HCT116 (cell line): ENCODE measurements around the gene SEMA3F.

Source experiments
- FOSL1 ChIP-seq: IDR thresholded peaks from 2 replicates; pipeline ENCODE4 v1.6.1; 2012; ENCODE audit warnings: low read depth
- SP1 ChIP-seq: IDR thresholded peaks from 2 replicates; pipeline ENCODE4 v1.6.1; 2012; ENCODE audit warnings: low read depth

DNA sequence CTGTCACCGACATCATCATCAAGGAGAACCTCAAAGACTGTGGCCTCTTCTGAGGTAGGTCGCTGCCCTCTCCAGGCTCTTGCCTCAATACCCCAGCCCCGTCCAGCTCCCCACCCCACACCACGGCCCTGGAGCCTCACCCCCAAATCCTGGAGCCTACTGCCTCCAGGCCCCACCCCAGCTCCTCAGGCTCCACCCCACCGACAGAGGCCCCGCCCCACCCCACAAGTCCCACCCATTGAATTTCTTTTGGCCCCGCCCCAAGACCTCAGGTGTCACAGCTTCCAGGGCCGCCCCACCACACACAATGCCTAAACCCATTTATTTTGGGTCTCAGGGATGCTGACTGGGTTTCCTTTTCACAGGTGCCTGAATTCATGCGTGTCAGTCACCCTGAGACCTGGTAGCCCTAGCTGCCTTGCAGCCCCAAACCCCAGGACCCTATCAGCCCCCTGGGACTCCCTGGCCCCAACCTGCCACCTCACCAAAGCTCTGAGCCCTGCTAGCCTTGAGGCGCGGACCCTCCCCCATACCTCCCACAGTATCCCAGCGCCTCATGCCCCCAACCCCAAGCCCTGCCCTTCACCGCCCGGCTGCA lies 39.9 kb downstream of the SEMA3F start:
- TF ChIP-seq SP1 (no peak), FOSL1 (no peak)
